ENCODE measurements around the gene SETD1A.

GRCh38 chr16:31032736-31033708 lies 75.5 kb downstream of the SETD1A start, which contains the start of gene STX4:
- TF ChIP-seq, protein P1, sequence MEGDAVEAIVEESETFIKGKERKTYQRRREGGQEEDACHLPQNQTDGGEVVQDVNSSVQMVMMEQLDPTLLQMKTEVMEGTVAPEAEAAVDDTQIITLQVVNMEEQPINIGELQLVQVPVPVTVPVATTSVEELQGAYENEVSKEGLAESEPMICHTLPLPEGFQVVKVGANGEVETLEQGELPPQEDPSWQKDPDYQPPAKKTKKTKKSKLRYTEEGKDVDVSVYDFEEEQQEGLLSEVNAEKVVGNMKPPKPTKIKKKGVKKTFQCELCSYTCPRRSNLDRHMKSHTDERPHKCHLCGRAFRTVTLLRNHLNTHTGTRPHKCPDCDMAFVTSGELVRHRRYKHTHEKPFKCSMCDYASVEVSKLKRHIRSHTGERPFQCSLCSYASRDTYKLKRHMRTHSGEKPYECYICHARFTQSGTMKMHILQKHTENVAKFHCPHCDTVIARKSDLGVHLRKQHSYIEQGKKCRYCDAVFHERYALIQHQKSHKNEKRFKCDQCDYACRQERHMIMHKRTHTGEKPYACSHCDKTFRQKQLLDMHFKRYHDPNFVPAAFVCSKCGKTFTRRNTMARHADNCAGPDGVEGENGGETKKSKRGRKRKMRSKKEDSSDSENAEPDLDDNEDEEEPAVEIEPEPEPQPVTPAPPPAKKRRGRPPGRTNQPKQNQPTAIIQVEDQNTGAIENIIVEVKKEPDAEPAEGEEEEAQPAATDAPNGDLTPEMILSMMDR (IDR thresholded peaks at IDR 0.05): peak in 2 of 6 experiments; percentile 18 to 21
- peak; percentile 46 to 53 for TF ChIP-seq POLR2A (IDR thresholded peaks at IDR 0.05)

Measured in adrenal gland (tissue), 5 donors.